Right atrium auricular region (tissue), 2 donors: ENCODE results near the gene XIST. TPM values are rescaled to one million over a fixed set of nuclear protein-coding genes. Genes with fewer than 3 reads are reported as not detected.

Source experiments
- DNase-seq: peaks from one replicate; pipeline ENCODE4 v3.0.0-alpha.2; 2019; ENCODE audit warnings: low spot score
- H3K27ac ChIP-seq, 2 donors: fragments of 200-600 bp; sonication (generic); 1 replicate in 1 of 2; 2 replicates in 1 of 2; pipeline ENCODE4 v1.5.1; 2016 to 2019
- H3K27me3 ChIP-seq, 2 donors: fragments of 200-600 bp; sonication (generic); one replicate each; pipeline versions ENCODE4 v1.5.1 to v1.6.0; 2017 to 2019
- H3K36me3 ChIP-seq: fragments of 200-600 bp; sonication (generic); one replicate; pipeline ENCODE4 v1.5.1; 2016
- H3K4me1 ChIP-seq, 2 donors: fragments of 200-600 bp; sonication (generic); one replicate each; pipeline versions ENCODE4 v1.5.1 to v1.6.0; 2017 to 2019
- H3K4me3 ChIP-seq, 2 donors: fragments of 200-600 bp; sonication (generic); 1 replicate in 1 of 2; 2 replicates in 1 of 2; pipeline ENCODE4 v1.5.1; 2017 to 2019; ENCODE audit warnings: mild to moderate bottlenecking in 1 of 2, moderate library complexity in 1 of 2
- H3K9me3 ChIP-seq, 2 donors: fragments of 200-600 bp; sonication (generic); one replicate each; pipeline ENCODE4 v1.5.1; 2019
- CTCF ChIP-seq, 2 donors: fragments of 200-600 bp; sonication (generic); IDR thresholded peaks; one replicate each; pipeline ENCODE4 v1.5.1; 2019; ENCODE audit warnings: antibody characterized with exemption in 2 of 2
- total RNA-seq, 2 donors: library from RNA; depleted of rRNA; stranded (reverse); fragments of >200 nt; gene quantifications; one replicate each; pipeline ENCODE4 v1.1.0, GENCODE V29; 2016

The XIST gene
- total RNA-seq, 2 donors from 2014 or later, result 73.0 to 81.0 TPM

GRCh38 chrX:73829890-73830466, 22.5 kb downstream of the XIST start:
- no peaks in the 10 kb centered on the region for H3K27me3 ChIP-seq
- DNase-seq, result no peak
- H3K4me3 ChIP-seq, result no peak overlapping the region
- no peaks in the 10 kb centered on the region for H3K4me1 ChIP-seq
- H3K27ac ChIP-seq, result no peak overlapping the region
- no peak for TF ChIP-seq CTCF (IDR thresholded peaks at IDR 0.05)
- H3K36me3 ChIP-seq, result peaks cover 59% of the 10 kb centered on the region
- H3K9me3 ChIP-seq, result no peaks in the 10 kb centered on the region

DNA sequence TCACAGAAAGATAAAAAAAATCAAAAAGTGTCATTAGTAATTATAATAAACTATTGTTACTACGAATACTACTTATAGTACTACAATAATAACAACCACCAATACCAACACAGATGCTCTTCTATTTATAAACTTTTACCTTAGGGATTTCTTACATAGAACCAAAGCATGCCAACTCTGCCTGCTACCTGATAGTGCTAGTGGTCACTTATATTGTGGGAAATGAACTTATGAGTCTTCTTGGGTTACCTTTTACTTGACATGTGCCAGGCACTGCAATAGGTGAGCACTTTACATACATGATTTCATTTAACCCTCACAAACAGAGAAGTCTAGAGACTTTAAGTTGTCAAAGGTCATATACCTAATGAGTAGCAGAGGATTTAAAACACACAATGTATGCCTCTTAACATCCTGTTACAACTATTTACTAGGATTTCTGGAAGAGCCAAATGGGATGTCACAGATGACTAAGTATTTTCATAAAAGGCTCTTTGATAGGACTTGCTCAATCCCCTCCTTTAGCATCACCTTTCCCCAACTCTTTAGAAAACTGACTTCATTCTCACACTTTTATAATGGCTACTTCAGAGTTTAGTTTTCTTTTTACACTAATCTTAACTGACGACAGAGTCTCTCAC, 24.3 kb downstream of the XIST start:
- no peaks in the 10 kb centered on the region for H3K9me3 ChIP-seq
- H3K27ac ChIP-seq, result no peak overlapping the region
- TF ChIP-seq CTCF (IDR thresholded peaks at IDR 0.05), result no peak
- H3K27me3 ChIP-seq, result no peaks in the 10 kb centered on the region
- peaks cover 59% of the 10 kb centered on the region for H3K36me3 ChIP-seq
- H3K4me3 ChIP-seq, result no peak overlapping the region
- H3K4me1 ChIP-seq, result no peaks in the 10 kb centered on the region
- no peak for DNase-seq

GRCh38 chrX:73827406-73827805, 25.1 kb downstream of the XIST start:
- no peak overlapping the region for H3K4me3 ChIP-seq
- H3K27me3 ChIP-seq, result no peaks in the 10 kb centered on the region
- no peak overlapping the region for H3K27ac ChIP-seq
- no peak for TF ChIP-seq CTCF (IDR thresholded peaks at IDR 0.05)
- H3K9me3 ChIP-seq, result no peaks in the 10 kb centered on the region
- H3K4me1 ChIP-seq, result no peaks in the 10 kb centered on the region
- DNase-seq, result no peak
- peaks cover 59% of the 10 kb centered on the region for H3K36me3 ChIP-seq

DNA sequence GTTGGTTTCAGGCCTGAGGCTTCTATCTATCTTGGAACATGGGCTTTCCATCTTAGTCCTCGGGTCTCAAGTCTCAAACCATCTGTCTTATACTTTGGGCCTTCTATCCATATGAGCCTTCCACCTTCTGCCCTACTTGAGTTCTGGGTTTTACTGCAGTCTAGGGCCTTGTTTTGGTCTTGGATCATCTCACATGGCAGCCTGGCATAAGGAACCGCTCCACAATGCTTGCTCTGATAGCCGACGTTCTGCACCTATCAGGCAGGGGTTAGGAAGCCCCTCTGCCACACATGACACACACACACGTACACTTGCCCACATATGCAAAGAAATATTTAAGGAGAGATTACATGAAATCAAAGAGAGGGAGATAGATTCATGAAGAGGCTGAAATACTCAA, 25.5 kb downstream of the XIST start:
- DNase-seq, result no peak
- Histone ChIP-seq H3K9me3 (no peaks in the 10 kb centered on the region), H3K4me3 (no peak overlapping the region), H3K27ac (no peak overlapping the region), H3K4me1 (no peaks in the 10 kb centered on the region), H3K36me3 (peaks cover 61% of the 10 kb centered on the region), H3K27me3 (no peaks in the 10 kb centered on the region)
- TF ChIP-seq CTCF (IDR thresholded peaks at IDR 0.05), result no peak

GRCh38 chrX:73825569-73825968, 26.9 kb downstream of the XIST start:
- peaks cover 59% of the 10 kb centered on the region for H3K36me3 ChIP-seq
- no peaks in the 10 kb centered on the region for H3K9me3 ChIP-seq
- no peaks in the 10 kb centered on the region for H3K4me1 ChIP-seq
- no peak for TF ChIP-seq CTCF (IDR thresholded peaks at IDR 0.05)
- no peak overlapping the region for H3K27ac ChIP-seq
- no peaks in the 10 kb centered on the region for H3K27me3 ChIP-seq
- H3K4me3 ChIP-seq, result no peak overlapping the region
- DNase-seq, result no peak
